ENCODE data around the gene UST.

UST gene

GRCh38 chr6:149108038-149108748, 361.4 kb downstream of the UST start:
- DNase-seq (ENCODE audit: low spot score), result no peak
- TF ChIP-seq, protein P1, sequence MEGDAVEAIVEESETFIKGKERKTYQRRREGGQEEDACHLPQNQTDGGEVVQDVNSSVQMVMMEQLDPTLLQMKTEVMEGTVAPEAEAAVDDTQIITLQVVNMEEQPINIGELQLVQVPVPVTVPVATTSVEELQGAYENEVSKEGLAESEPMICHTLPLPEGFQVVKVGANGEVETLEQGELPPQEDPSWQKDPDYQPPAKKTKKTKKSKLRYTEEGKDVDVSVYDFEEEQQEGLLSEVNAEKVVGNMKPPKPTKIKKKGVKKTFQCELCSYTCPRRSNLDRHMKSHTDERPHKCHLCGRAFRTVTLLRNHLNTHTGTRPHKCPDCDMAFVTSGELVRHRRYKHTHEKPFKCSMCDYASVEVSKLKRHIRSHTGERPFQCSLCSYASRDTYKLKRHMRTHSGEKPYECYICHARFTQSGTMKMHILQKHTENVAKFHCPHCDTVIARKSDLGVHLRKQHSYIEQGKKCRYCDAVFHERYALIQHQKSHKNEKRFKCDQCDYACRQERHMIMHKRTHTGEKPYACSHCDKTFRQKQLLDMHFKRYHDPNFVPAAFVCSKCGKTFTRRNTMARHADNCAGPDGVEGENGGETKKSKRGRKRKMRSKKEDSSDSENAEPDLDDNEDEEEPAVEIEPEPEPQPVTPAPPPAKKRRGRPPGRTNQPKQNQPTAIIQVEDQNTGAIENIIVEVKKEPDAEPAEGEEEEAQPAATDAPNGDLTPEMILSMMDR (IDR thresholded peaks at IDR 0.05; ENCODE audit: extremely low read depth, missing control alignments), result no peak

DNA sequence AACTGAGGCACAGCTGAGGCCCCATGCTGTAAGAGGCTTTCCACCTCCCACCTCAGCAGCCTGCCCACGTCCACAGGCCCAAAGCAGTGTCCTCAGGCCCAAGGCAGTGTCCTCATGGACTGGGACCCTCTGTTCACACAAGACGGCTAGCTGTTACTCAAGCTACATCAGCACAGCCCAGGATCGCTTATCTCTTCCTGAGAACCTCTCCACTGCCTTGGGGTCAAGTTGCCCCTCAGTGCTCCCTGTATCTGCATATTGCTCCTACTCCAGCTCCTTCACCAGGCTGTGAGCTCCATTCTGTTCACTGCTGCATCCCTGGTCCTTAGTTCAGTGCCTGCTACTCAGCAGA, 361.9 kb downstream of the UST start:
- DNase-seq (ENCODE audit: low spot score), result no peak
- TF ChIP-seq, protein P1 (IDR thresholded peaks at IDR 0.05; ENCODE audit: extremely low read depth, missing control alignments), result no peak

DNA sequence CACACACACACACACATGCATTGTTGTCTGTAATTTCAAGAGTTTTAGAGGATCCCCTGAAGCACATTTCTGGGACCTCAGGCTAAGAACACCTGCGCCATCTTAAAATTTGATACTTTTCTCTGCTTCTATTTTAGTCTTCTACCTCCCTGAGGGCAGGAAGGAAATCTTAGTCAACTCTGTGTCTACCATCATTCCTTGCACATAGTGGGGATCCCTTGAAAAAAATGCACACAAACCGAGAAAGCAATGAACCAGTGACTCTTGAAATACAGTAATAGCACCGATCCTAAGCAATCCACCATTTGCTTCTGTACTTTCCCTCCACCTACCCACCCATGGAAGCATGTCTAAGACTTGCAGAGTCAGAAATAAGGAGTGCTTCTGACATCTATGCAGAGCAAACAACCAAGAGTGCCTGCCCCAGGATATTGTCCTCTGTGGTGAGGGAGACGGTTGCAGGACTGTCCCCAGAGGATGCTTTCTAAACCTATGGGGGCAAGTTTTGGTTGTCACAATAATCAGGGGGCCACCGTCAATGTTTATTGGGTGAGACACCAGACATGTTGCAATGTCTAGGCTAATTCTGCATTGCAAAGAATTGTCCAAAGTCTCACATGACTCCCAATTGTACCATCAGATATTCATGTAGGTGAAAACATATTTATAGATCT, 362.7 kb downstream of the UST start:
- TF ChIP-seq, protein P1 (IDR thresholded peaks at IDR 0.05; ENCODE audit: extremely low read depth, missing control alignments), result no peak
- DNase-seq (ENCODE audit: low spot score), result peak; percentile 25

- TF ChIP-seq, protein P1 (IDR thresholded peaks at IDR 0.05; ENCODE audit: extremely low read depth, missing control alignments), result no peak
- DNase-seq (ENCODE audit: low spot score), result no peak
Measured at GRCh38 chr6:149111556-149112115, 364.8 kb downstream of the UST start.

DNA sequence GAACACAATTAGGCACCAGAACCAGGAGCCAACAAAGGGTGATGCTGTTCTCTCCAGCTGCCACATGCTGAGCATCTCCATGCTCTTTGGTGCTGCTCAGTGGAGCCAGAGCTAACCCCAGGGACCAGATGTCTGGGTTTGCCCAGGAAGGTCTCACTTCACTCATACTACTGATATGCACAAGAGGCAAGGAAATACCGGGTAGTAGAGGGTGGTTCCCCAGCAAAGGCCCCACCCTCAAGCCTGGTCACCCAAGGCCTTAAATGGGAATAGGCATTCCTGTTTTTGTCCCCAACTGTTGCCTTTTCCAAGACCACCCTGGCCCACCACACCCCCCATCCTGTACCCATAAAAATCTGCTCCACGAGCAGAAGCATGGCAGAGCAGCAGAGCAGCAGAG, 366.1 kb downstream of the UST start:
- DNase-seq (ENCODE audit: low spot score), result peak; percentile 36
- TF ChIP-seq, protein P1 (IDR thresholded peaks at IDR 0.05; ENCODE audit: extremely low read depth, missing control alignments), result no peak

DNA sequence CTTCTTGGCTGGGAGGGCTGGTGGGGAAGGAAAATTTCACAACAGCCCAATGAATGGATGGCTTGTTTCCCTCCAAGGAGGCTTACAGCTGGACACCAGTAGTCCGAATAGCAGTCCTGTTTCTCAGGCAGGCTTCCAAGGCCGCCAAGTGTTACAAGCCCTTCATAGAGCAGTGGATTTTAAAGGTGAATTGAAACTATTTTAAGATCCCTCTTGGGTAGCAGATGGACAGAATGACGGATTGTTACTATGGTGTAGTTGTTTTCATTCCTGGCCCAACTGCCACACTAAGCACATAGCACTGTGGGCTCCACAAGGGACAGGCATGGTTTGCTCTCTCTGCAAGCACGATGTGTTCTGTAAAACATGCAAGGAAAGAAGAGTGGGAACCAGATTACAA, 367.3 kb downstream of the UST start:
- TF ChIP-seq, protein P1 (IDR thresholded peaks at IDR 0.05; ENCODE audit: extremely low read depth, missing control alignments), result no peak
- no peak for DNase-seq (ENCODE audit: low spot score)

Measured in GM20000 (cell line).